Pancreas (tissue), 10 donors: Measurements from ENCODE around the gene TBX5. TPM values are rescaled to one million over a fixed set of nuclear protein-coding genes. Genes with fewer than 3 reads are reported as not detected.
"Not testable (repeated sequence)": the region's sequence is repeated elsewhere in the genome, so short reads cannot be mapped to it uniquely, and the experiment has no call there.

ENCODE experiments used
- ATAC-seq, 4 donors: fragments of 200-7000 bp; cut with Tn5 transposase; one replicate each; pipeline versions ENCODE4 v1.8.0 to v1.9.1; 2020; ENCODE audit warnings: mild to moderate bottlenecking in 4 of 4, moderate library complexity in 4 of 4
- DNase-seq, 6 donors: peaks; one replicate each; pipeline ENCODE4 v3.0.0-alpha.2; 2020
- FAIRE-seq: peaks from 2 replicates; lab custom pipeline; 2012; peaks lifted over from hg19 to GRCh38; lab: Jason Lieb, UNC
- H3K27ac ChIP-seq, 4 donors: fragments of 200-600 bp; sonication (generic); 1 replicate in 3 of 4; 2 replicates in 1 of 4; pipeline versions ENCODE4 v1.5.0 to v1.8.0; 2020
- H3K27me3 ChIP-seq, 4 donors: fragments of 200-600 bp; one replicate each; pipeline ENCODE4 v1.8.0; 2021
- H3K36me3 ChIP-seq, 3 donors: fragments of 200-600 bp; sonication (generic) in 1 of 3; one replicate each; pipeline versions ENCODE4 v1.5.0 to v1.8.0; 2020 to 2021
- H3K4me1 ChIP-seq, 3 donors: fragments of 200-600 bp; one replicate each; pipeline ENCODE4 v1.8.0; 2021
- H3K4me3 ChIP-seq, 4 donors: fragments of 200-600 bp; sonication (generic) in 2 of 4; one replicate each; pipeline versions ENCODE4 v1.5.0 to v1.8.0; 2020 to 2021
- H3K9me3 ChIP-seq, 4 donors: fragments of 200-600 bp; one replicate each; pipeline ENCODE4 v1.8.0; 2021
- CTCF ChIP-seq, 4 donors: fragments of 200-600 bp; sonication (generic) in 3 of 4; IDR thresholded peaks; one replicate each; pipeline versions ENCODE4 v1.5.0 to v1.8.0; 2021; ENCODE audit warnings: antibody characterized with exemption in 4 of 4
- WGBS, 2 donors: extraction: QIAGEN DNeasy Blood & Tissue Kit; methylation state at CpG; one replicate each; pipeline ENCODE4 v1.1.7; 2013; 5-methylcytosine and 5-hydroxymethylcytosine counted together
- intact Hi-C, 3 donors: fragments of 100-400 bp; cut with DNase I; formaldehyde crosslinking; loops; one replicate each; pipeline versions ENCODE4 v1.11.1 to v1.14.2; 2022
- polyA plus RNA-seq, 2 donors: library from polyadenylated mRNA; stranded (reverse); fragments of 200-250 nt; gene quantifications; one replicate each; pipeline ENCODE4 v1.2.3, GENCODE V29; 2013
- total RNA-seq, 6 donors: library from RNA; stranded (reverse); fragmentation: NEBNext Ultra II Directional in 4 of 6; extraction: Animal tissue kit (Norgen Biotek cat#: 25700) in 4 of 6; gene quantifications; one replicate each; pipeline versions ENCODE4 v1.2.1 to v1.2.4, GENCODE V29; 2021 to 2023
- donor health status: healthy with polysubstance abuse.
- donor health status: DM: no; HTN: no; CAD: no; lungs with moderate emphysema.
- donor health status: DM: no; HTN: no; CAD: no.
- donor health status: control.
- donor health status: control.
- donor health status: Bipolar disorder and iron deficiency.
- donor health status: DM: yes; HTN: yes; CAD: no.
- donor health status: DM: no; HTN: no; CAD: no.
- donor health status: DM: no; HTN: no; CAD: no.
- donor health status: DM: yes; HTN: yes; CAD: no.

TBX5 gene
- total and polyA plus RNA-seq, 8 donors = 0.02 TPM; not detected in 7

GRCh38 chr12:114360485-114360884 lies 45.5 kb downstream of the TBX5 start:
- no peak for TF ChIP-seq CTCF (IDR thresholded peaks at IDR 0.05)
- H3K36me3 ChIP-seq = no peaks in the 10 kb centered on the region
- ATAC-seq (no peak), FAIRE-seq (no peak), DNase-seq (no peak)
- intact Hi-C loops = no loop called here
- H3K4me1 ChIP-seq = no peaks in the 10 kb centered on the region
- no peaks in the 10 kb centered on the region for H3K9me3 ChIP-seq
- peaks cover 0 to 5% (median 0%) of the 10 kb centered on the region in 4 donors for H3K27me3 ChIP-seq
- H3K4me3 ChIP-seq = no peak overlapping the region
- no peak overlapping the region for H3K27ac ChIP-seq

GRCh38 chr12:114355389-114356088 lies 50.4 kb downstream of the TBX5 start:
- intact Hi-C loops = no loop called here
- Histone ChIP-seq H3K9me3 (no peaks in the 10 kb centered on the region), H3K27me3 (peaks cover 0 to 5% (median 0%) of the 10 kb centered on the region in 4 donors), H3K4me3 (no peak overlapping the region), H3K4me1 (no peaks in the 10 kb centered on the region), H3K36me3 (no peaks in the 10 kb centered on the region), H3K27ac (no peak overlapping the region)
- DNase-seq (peak in 3 of 6 donors; percentile 16 to 66 (median 55)), FAIRE-seq (no peak), ATAC-seq (no peak)
- no peak for TF ChIP-seq CTCF (IDR thresholded peaks at IDR 0.05)
- 48 to 62% methylated on average over 16 of the region's 16 CpGs for WGBS, 2 donors

- H3K9me3 ChIP-seq, H3K4me3 ChIP-seq, FAIRE-seq, H3K27ac ChIP-seq, DNase-seq, H3K36me3 ChIP-seq, ATAC-seq, H3K4me1 ChIP-seq, H3K27me3 ChIP-seq, intact Hi-C loops: not testable (repeated sequence)
- 63 to 66% methylated on average over 7 of the region's 7 CpGs for WGBS, 2 donors
These were observed 56.7 kb downstream of the TBX5 start for GRCh38 chr12:114349239-114349638.

- no peak for FAIRE-seq
- Histone ChIP-seq H3K36me3 (no peaks in the 10 kb centered on the region), H3K4me1 (no peaks in the 10 kb centered on the region), H3K27me3 (no peaks in the 10 kb centered on the region), H3K27ac (no peak overlapping the region), H3K4me3 (no peak overlapping the region), H3K9me3 (no peaks in the 10 kb centered on the region)
- TF ChIP-seq CTCF (IDR thresholded peaks at IDR 0.05) = no peak
- 74 to 88% methylated on average over 3 of the region's 3 CpGs for WGBS, 2 donors
- DNase-seq = no peak
- ATAC-seq = no peak
- intact Hi-C loops = no loop called here
These were observed 58.1 kb downstream of the TBX5 start for GRCh38 chr12:114347861-114348260.

- no peak for TF ChIP-seq CTCF (IDR thresholded peaks at IDR 0.05)
- H3K27me3 ChIP-seq = no peaks in the 10 kb centered on the region
- DNase-seq (no peak), FAIRE-seq (no peak), ATAC-seq (no peak)
- no peaks in the 10 kb centered on the region for H3K9me3 ChIP-seq
- no peak overlapping the region for H3K27ac ChIP-seq
- intact Hi-C loops = no loop called here
- 45 to 53% methylated on average over 2 of the region's 2 CpGs for WGBS, 2 donors
- H3K4me1 ChIP-seq = no peaks in the 10 kb centered on the region
- H3K4me3 ChIP-seq = no peak overlapping the region
- H3K36me3 ChIP-seq = no peaks in the 10 kb centered on the region
These were observed 61.1 kb downstream of the TBX5 start for GRCh38 chr12:114344831-114345230.
